Kidney (tissue), 14 donors: Measurements from ENCODE around the gene SDF2. TPM values are rescaled to one million over a fixed set of nuclear protein-coding genes. Genes with fewer than 3 reads are reported as not detected.
"Not testable (repeated sequence)": the region's sequence is repeated elsewhere in the genome, so short reads cannot be mapped to it uniquely, and the experiment has no call there.

ENCODE experiments used
- DNase-seq, 5 donors: peaks; one replicate each; pipeline ENCODE4 v3.0.0-alpha.2; 2013 to 2020
- FAIRE-seq: peaks from 2 replicates; lab custom pipeline; 2012; peaks lifted over from hg19 to GRCh38; lab: Jason Lieb, UNC
- H3K27ac ChIP-seq, 2 donors: one replicate each; pipeline ENCODE4 v1.7.0; 2013; ENCODE audit warnings: low read depth in 2 of 2, low read length in 2 of 2, inconsistent platforms in 1 of 2
- H3K27me3 ChIP-seq: one replicate; pipeline ENCODE4 v1.7.1; 2013; ENCODE audit warnings: low read length, inconsistent platforms; ENCODE audit not compliant: control insufficient read depth, insufficient read depth
- H3K36me3 ChIP-seq, 3 donors: one replicate each; pipeline versions ENCODE4 v1.7.0 to v1.7.1; 2013; ENCODE audit warnings: low read length in 3 of 3, control low read depth in 1 of 3, inconsistent platforms in 1 of 3; ENCODE audit not compliant: insufficient read depth in 3 of 3, control insufficient read depth in 2 of 3
- H3K4me1 ChIP-seq, 3 donors: one replicate each; pipeline versions ENCODE4 v1.7.0 to v1.7.1; 2013; ENCODE audit warnings: low read length in 3 of 3, inconsistent platforms in 1 of 3, low read depth in 1 of 3; ENCODE audit not compliant: control insufficient read depth in 2 of 3, insufficient read depth in 2 of 3
- H3K4me3 ChIP-seq, 3 donors: one replicate each; pipeline versions ENCODE4 v1.7.0 to v1.8.1; 2013; ENCODE audit warnings: low read length in 3 of 3, control low read depth in 1 of 3, inconsistent platforms in 1 of 3
- H3K9ac ChIP-seq, 3 donors: one replicate each; pipeline versions ENCODE4 v1.7.0 to v1.7.1; 2013; ENCODE audit warnings: low read length in 3 of 3, control low read depth in 1 of 3, inconsistent platforms in 1 of 3
- H3K9me3 ChIP-seq, 3 donors: one replicate each; pipeline versions ENCODE4 v1.7.0 to v1.7.1; 2013; ENCODE audit warnings: low read length in 3 of 3, control low read depth in 1 of 3, inconsistent platforms in 1 of 3; ENCODE audit not compliant: control insufficient read depth in 2 of 3, insufficient read depth in 1 of 3
- CTCF ChIP-seq: IDR thresholded peaks from 3 replicates; pipeline ENCODE4 v1.5.1; 2012; ENCODE audit warnings: mild to moderate bottlenecking, moderate library complexity, borderline replicate concordance; ENCODE audit not compliant: insufficient read depth; ENCODE audit errors: extremely low read depth
- intact Hi-C: fragments of 100-400 bp; cut with DNase I; formaldehyde crosslinking; loops from one replicate; pipeline ENCODE4 v1.11.1; 2022
- polyA plus RNA-seq: library from polyadenylated mRNA; stranded (reverse); fragments of 350-450 nt; fragmentation: Illumina TruSeq; extraction: RNeasy Lipid Tissue Mini Kit (QIAGEN cat#74804); gene quantifications from one replicate; pipeline ENCODE4 v1.2.3, GENCODE V29; 2014; ENCODE audit warnings: low read depth, low replicate concordance; ENCODE audit not compliant: insufficient read depth
- total RNA-seq: library from RNA; stranded (reverse); fragmentation: NEBNext Ultra II Directional; extraction: Animal tissue kit (Norgen Biotek cat#: 25700); gene quantifications from one replicate; pipeline ENCODE4 v1.2.1, GENCODE V29; 2021
- donor health status: control.
- donor health status: control.
- donor health status: control.
- donor health status: control.
- donor health status: control.
- donor health status: DM: yes; HTN: yes; CAD: no.
- donor health status: Normal renal cell carcinoma (clear cell type).

The SDF2 gene
- total and polyA plus RNA-seq, 2 donors from 2014 or later = 54.3 to 101 TPM

- intact Hi-C loops = no loop called here
- FAIRE-seq = no peak
- Histone ChIP-seq H3K9me3 (no peaks in the 10 kb centered on the region), H3K4me1 (peaks cover 5 to 16% (median 12%) of the 10 kb centered on the region in 3 donors), H3K27ac (peak overlapping the region; percentile 98 to 99), H3K9ac (peak overlapping the region; percentile 90 to 98 (median 98)), H3K27me3 (no peaks in the 10 kb centered on the region), H3K36me3 (peaks cover 2 to 14% (median 4%) of the 10 kb centered on the region in 3 donors), H3K4me3 (peak overlapping the region; percentile 77 to 99 (median 95))
- TF ChIP-seq CTCF = no peak
- DNase-seq = no peak
Measured at GRCh38 chr17:28662527-28662829, 772 bp upstream of the SDF2 start.

GRCh38 chr17:28659497-28659881 is 2.2 kb downstream of the SDF2 start:
- Histone ChIP-seq H3K36me3 (peaks cover 2 to 12% (median 7%) of the 10 kb centered on the region in 3 donors), H3K4me1 (peaks cover 5 to 16% (median 8%) of the 10 kb centered on the region in 3 donors)
- FAIRE-seq, H3K27me3 ChIP-seq, H3K27ac ChIP-seq, H3K4me3 ChIP-seq, intact Hi-C loops, H3K9ac ChIP-seq, H3K9me3 ChIP-seq: not testable (repeated sequence)
- DNase-seq = peak in 1 of 5 donors; percentile 71

- H3K9me3 ChIP-seq, H3K27ac ChIP-seq, H3K9ac ChIP-seq, H3K27me3 ChIP-seq, DNase-seq, FAIRE-seq, intact Hi-C loops, H3K4me3 ChIP-seq: not testable (repeated sequence)
- Histone ChIP-seq H3K36me3 (peaks cover 2 to 15% (median 7%) of the 10 kb centered on the region in 3 donors), H3K4me1 (peaks cover 5 to 16% (median 8%) of the 10 kb centered on the region in 3 donors)
Measured at GRCh38 chr17:28658766-28659496, 2.8 kb downstream of the SDF2 start.

- H3K9me3 ChIP-seq, H3K9ac ChIP-seq, H3K27me3 ChIP-seq, FAIRE-seq, intact Hi-C loops, H3K4me3 ChIP-seq, H3K27ac ChIP-seq, DNase-seq: not testable (repeated sequence)
- H3K36me3 ChIP-seq = peaks cover 2 to 16% (median 7%) of the 10 kb centered on the region in 3 donors
- H3K4me1 ChIP-seq = peaks cover 3 to 12% (median 7%) of the 10 kb centered on the region in 3 donors
Measured at GRCh38 chr17:28658342-28658741, 3.4 kb downstream of the SDF2 start.

- TF ChIP-seq CTCF = no peak
- Histone ChIP-seq H3K9ac (no peak overlapping the region), H3K27me3 (no peaks in the 10 kb centered on the region), H3K4me3 (no peak overlapping the region), H3K36me3 (peaks cover 2 to 19% (median 11%) of the 10 kb centered on the region in 3 donors), H3K9me3 (no peaks in the 10 kb centered on the region), H3K4me1 (peaks cover 0 to 7% (median 3%) of the 10 kb centered on the region in 3 donors), H3K27ac (no peak overlapping the region)
- FAIRE-seq = no peak
- DNase-seq = no peak
- intact Hi-C loops = no loop called here
Measured at GRCh38 chr17:28657756-28658155, 4.0 kb downstream of the SDF2 start.
